NCI-H187 treated with DMSO at 0.1 percent for 48 hours (cell line): ENCODE measurements around the gene SLC26A6.

Experiments
- DNase-seq: peaks from one replicate; lab custom pipeline; 2025; lab: John Stamatoyannopoulos, UW

The SLC26A6 gene

GRCh38 chr3:48631516-48632448 is 3.5 kb downstream of the SLC26A6 start:
- DNase-seq: no peak

DNA sequence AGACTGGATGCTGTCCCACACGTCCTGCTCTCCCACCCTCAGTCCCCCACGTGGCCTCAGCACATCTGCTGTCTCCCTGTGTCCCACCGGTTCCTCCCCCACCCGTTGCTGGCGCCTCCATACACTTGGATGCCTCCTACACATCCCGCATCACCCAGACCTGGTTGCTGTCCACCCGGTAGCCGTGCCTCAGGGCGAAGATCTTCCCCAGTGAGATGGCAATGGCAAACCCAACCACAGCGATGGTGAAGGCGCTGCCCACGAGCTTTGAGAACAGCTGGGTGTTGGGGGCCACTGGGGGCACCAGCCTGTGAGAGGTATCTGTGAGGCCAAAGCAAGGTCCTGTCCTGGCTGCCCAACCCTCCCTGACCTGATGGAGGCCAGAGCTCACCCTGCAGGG is 4.4 kb downstream of the SLC26A6 start:
- DNase-seq: no peak

- DNase-seq: no peak
These were observed 4.9 kb downstream of the SLC26A6 start for GRCh38 chr3:48630407-48630806.

- no peak for DNase-seq
These were observed 5.4 kb downstream of the SLC26A6 start for GRCh38 chr3:48629894-48630293.

GRCh38 chr3:48628277-48629017 is 6.8 kb downstream of the SLC26A6 start:
- no peak for DNase-seq

GRCh38 chr3:48625600-48625999 is 9.7 kb downstream of the SLC26A6 start:
- no peak for DNase-seq

GRCh38 chr3:48624767-48625166 is 10.5 kb downstream of the SLC26A6 start:
- DNase-seq: no peak

- DNase-seq: peak; percentile 2
These were observed 11.3 kb downstream of the SLC26A6 start for GRCh38 chr3:48623851-48624547.

- DNase-seq: no peak
These were observed 13.8 kb downstream of the SLC26A6 start, which contains the start of gene TMEM89 for GRCh38 chr3:48621461-48621869. Gene TMEM89 (minus strand): TSS chr3:48621769. CDS start chr3:48621756, 13 bp downstream.

GRCh38 chr3:48619541-48620524 is 15.4 kb downstream of the SLC26A6 start:
- DNase-seq: no peak

- no peak for DNase-seq
These were observed 17.7 kb downstream of the SLC26A6 start for GRCh38 chr3:48617559-48617958.

DNA sequence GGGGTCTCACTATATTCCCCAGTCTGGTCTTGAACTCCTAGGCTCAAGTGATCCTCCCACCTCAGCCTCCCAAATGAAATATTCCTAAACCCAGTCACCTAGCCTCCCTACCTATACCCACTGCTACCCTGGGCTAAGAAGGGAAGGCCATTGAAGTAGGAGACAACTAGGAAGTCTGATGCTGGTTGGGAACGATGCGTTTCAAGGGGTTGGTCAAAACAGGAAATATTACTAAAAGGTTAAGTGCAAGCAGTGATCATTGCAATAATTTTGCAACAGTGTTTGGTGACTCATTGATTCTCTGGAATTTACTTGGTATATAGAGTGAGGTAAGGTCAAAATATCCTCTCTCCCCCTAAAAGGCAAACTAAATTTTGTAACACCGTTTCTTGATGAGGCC is 21.2 kb downstream of the SLC26A6 start:
- DNase-seq: no peak

DNA sequence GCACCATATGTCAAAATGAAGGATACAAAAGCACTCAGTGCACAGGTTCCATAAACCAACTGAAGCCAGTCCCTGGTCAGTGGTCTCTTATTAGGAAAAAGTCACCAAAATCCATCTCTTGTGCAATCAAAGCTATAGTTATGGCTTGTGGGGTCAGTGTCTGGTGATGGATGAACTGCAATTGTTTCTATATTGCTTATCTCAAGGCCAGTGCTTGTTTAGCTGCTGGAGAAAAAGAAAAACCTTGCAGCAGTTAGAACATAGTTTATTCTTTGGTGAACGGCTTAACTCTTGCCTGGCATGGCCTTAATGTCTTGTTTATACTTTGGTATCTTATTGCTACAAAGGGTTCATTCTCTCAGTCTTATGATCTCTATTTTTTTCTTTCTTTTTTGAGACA is 23.0 kb downstream of the SLC26A6 start:
- DNase-seq: no peak

DNA sequence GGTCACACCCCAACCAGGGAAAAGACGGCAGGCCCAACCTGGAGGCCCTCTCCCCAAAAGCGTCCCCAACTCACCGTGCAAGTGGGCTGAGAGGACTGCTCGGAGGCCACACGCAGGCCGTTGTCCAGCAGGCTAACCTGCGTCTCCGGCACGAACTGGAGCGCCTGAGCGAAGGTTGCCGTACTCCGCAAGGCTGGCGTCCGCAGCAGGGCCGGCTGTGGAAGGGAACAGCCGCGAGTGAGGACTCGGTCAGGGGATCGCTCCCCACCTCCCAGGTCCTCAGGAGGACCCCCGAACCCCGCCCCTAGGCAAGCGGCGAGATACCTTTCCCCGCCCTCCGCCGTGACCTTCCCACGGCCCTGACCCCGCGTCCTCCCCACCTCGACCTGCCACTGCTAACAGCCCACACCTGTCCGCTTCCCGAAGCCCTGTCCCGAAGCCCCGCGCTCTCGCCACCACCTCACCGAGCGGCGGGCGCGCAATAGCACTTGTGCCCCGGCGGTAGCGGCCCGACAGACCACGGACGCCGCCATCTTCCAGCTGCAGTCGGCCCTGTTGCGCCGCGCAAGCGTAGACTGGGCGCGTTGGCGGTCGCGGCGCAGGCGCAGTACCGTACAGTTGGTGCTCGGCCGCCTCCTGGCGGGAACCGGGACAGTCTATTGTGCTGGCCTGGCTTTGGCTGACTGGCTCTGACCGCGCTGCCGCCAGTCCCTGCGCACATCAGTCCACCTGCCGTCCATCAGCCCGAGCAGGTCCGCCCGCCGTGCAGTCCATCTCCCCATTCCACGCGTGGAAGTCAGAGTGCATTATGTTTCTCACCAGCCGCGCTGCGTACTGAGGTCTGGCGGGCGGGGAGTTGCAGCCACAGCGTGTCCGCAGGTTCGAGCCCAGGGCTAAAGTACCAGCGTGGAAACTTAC is 25.9 kb downstream of the SLC26A6 start, which contains the start of gene UQCRC1:
Gene UQCRC1, minus strand, starts transcription at position 559 of the 918 bp plus-strand sequence. Its CDS starts 26 bp downstream, at position 533.
- DNase-seq: peak; percentile 29

DNA sequence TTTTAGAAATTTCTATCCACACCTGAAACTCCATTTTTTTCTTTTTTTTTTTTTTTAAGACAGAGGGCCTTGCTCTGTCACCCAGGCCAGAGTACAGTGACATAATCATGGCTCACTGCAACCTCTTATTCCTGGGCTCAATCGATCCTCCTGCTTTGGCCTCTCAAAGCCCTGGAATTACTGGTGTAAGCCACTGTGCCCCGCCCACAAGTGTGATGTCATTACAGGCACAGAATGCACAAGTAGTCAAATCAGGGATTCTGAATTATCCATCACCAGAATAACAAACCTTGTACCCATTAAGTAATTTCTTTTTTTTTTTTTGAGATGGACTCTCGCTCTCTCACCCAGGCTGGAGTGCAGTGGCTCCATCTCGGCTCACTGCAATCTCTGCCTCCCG is 27.7 kb downstream of the SLC26A6 start:
- DNase-seq: no peak

GRCh38 chr3:48601622-48601994 is 33.7 kb downstream of the SLC26A6 start:
- no peak for DNase-seq

DNA sequence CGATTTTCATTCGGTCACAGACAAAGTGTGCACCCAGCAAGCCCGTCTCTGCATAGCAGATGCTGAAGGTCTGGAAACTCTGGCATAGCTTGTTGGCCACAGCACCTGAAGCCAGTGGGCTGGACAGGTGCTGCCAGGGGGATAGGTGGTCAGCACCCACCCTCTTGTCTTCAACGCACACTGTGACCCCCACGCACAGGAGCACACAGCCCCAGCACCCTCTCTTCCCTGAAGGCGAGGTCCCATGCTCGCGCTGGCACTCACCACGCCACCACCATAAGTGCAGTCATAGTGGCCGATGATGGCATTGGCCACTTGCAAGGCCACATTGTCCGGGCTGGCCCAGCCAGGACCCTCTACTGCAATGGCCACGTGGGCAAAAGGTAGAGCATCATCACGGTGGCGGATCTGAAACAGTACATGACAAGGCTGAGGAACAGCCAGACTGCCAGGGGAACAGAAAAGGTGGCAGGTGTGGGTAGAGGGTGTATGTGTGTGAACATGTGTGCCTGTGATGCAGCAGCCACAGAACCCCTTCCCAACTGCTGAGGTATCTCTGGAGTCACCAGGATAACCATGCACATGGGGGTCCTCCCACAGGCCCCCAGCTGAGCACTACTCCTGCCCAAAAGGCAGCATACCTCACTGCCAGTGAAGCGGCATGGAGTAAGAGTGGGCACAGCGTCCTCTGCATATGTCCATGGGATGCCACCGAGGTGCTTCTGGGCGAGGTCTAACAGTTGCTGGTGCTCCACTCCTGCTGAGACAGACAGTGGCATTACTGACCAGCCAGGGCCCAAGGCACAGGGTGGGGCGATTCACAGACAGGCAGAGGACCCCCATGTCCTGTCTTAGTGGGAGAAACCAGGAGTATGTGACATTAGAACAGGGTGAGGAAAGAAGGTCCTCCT is 34.3 kb downstream of the SLC26A6 start:
- DNase-seq: no peak

DNA sequence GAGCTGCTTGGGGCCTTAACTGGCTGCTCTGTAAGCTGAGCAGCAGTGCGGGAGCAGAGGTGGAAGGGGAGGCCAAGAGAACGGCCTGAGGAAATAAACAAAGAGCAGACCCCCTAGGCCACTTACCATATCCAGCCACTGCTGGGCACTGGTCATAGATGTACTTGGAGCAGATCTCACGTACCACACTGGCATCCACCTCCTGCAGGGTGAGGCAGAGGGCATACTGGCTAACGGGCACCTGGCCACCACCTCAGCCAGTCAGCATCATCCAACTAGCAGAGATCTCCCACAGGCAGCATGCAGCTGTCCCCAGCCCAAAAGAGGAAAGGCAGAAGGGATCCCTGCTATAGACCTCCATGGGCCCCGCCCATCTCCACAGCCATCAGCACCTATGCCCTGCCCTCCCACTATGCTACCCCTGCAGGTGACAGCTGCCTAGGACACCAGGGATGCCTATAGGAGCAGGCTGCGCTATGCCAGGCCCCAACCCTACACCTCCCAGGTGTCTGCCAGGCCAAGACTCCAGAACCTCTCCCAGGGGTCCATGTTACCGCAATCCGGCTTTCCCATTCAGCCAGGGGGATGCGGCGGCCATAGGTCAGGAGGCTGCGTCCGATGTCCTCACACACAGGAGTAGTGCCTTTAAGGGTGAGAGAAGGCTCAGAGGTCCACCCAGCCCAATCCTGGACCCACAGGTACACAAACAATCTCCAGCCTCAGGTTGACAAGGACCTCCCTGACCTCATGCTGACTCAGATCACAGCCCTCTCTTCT is 35.6 kb downstream of the SLC26A6 start:
- no peak for DNase-seq
